Measurements from ENCODE around the gene RASGRF1. TPM values are rescaled to one million over a fixed set of nuclear protein-coding genes. Genes with fewer than 3 reads are reported as not detected.

RASGRF1 gene
- total RNA-seq, 1 donor: not detected

- TF ChIP-seq CTCF (IDR thresholded peaks at IDR 0.05; ENCODE audit: insufficient read depth, low read length): no peak
- no peak overlapping the region for H3K4me3 ChIP-seq (ENCODE audit: low read depth, low read length)
- DNase-seq (ENCODE audit: low read depth): no peak
Measured at GRCh38 chr15:79051941-79052731, 38.4 kb downstream of the RASGRF1 start.

- H3K4me3 ChIP-seq (ENCODE audit: low read depth, low read length): no peak overlapping the region
- no peak for TF ChIP-seq CTCF (IDR thresholded peaks at IDR 0.05; ENCODE audit: insufficient read depth, low read length)
- DNase-seq (ENCODE audit: low read depth): no peak
Measured at GRCh38 chr15:79051029-79051428, 39.6 kb downstream of the RASGRF1 start.

GRCh38 chr15:79050341-79050740 is 40.2 kb downstream of the RASGRF1 start:
- no peak for TF ChIP-seq CTCF (IDR thresholded peaks at IDR 0.05; ENCODE audit: insufficient read depth, low read length)

GRCh38 chr15:79049416-79049815 is 41.2 kb downstream of the RASGRF1 start:
- TF ChIP-seq CTCF (IDR thresholded peaks at IDR 0.05; ENCODE audit: insufficient read depth, low read length): no peak
- DNase-seq (ENCODE audit: low read depth): no peak
- no peak overlapping the region for H3K4me3 ChIP-seq (ENCODE audit: low read depth, low read length)

More at GRCh38 chr15:79050341-79050740, 40.2 kb downstream of the RASGRF1 start:
- H3K4me3 ChIP-seq (ENCODE audit: low read depth, low read length): no peak overlapping the region
- DNase-seq (ENCODE audit: low read depth): no peak

- no peak for DNase-seq (ENCODE audit: low read depth)
- no peak overlapping the region for H3K4me3 ChIP-seq (ENCODE audit: low read depth, low read length)
- no peak for TF ChIP-seq CTCF (IDR thresholded peaks at IDR 0.05; ENCODE audit: insufficient read depth, low read length)
Measured at GRCh38 chr15:79047676-79048439, 42.7 kb downstream of the RASGRF1 start.

- no peak for DNase-seq (ENCODE audit: low read depth)
- H3K4me3 ChIP-seq (ENCODE audit: low read depth, low read length): no peak overlapping the region
- no peak for TF ChIP-seq CTCF (IDR thresholded peaks at IDR 0.05; ENCODE audit: insufficient read depth, low read length)
Measured at GRCh38 chr15:79046691-79047404, 43.7 kb downstream of the RASGRF1 start.
